Measurements from ENCODE around the gene AKAP7. TPM values are rescaled to one million over a fixed set of nuclear protein-coding genes. Genes with fewer than 3 reads are reported as not detected.

Gene AKAP7
- total RNA-seq, 4 donors from 2014 or later = 2.2 to 5.7 (median 3.1) TPM

DNA sequence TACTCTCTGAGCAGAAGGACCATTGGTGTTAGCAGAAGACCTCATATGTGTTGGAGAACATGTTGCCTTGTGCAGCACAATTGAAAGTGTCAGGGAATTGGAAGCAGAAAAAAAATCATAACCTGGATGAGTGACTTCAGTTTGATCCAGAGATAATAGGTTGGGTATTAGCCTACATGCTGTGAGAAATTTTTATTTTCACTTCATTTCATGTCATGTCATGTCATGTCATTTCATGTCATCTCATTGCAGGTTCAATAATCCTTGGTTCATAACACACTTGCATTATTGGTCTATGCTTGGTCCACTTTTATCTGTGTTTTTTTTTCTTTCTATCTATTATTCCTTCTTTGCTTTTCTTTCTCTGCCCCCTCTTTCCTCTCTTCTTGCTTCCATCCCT, 34.3 kb downstream of the AKAP7 start:
- TF ChIP-seq, protein P1, sequence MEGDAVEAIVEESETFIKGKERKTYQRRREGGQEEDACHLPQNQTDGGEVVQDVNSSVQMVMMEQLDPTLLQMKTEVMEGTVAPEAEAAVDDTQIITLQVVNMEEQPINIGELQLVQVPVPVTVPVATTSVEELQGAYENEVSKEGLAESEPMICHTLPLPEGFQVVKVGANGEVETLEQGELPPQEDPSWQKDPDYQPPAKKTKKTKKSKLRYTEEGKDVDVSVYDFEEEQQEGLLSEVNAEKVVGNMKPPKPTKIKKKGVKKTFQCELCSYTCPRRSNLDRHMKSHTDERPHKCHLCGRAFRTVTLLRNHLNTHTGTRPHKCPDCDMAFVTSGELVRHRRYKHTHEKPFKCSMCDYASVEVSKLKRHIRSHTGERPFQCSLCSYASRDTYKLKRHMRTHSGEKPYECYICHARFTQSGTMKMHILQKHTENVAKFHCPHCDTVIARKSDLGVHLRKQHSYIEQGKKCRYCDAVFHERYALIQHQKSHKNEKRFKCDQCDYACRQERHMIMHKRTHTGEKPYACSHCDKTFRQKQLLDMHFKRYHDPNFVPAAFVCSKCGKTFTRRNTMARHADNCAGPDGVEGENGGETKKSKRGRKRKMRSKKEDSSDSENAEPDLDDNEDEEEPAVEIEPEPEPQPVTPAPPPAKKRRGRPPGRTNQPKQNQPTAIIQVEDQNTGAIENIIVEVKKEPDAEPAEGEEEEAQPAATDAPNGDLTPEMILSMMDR (IDR thresholded peaks at IDR 0.05) = no peak
- TF ChIP-seq POLR2A (IDR thresholded peaks at IDR 0.05) = no peak
- intact Hi-C loops (cut with DNase I; ENCODE audit: low total_unique reads) = no loop called here
- H3K4me3 ChIP-seq (ENCODE audit: low read depth, poor library complexity, severe bottlenecking) = no peak overlapping the region
- no peak for DNase-seq (ENCODE audit: low spot score in 2 of 2)

DNA sequence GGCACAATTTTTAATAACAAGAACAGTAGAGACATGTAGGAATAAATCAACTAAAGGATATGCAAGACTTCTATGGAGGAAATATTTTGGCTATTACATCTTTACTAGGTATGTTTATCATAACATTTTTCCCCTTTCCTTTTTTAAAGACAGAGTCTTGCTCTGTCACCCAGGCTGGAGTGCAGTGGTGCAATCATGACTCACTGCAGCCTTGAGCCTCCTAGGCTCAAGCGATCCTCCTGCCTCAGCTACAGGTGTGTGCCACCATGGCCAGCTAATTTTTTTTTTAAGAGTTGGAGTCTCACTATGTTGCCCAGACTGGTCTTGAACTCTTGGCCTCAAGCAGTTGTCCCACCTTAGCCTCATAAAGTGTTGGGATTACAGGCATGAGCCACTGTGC, 37.0 kb downstream of the AKAP7 start:
- DNase-seq (ENCODE audit: low spot score in 2 of 2) = no peak
- WGBS, 2 donors = 86 to 96% methylated on average over 1 of the region's 1 CpG
- H3K4me3 ChIP-seq (ENCODE audit: low read depth, poor library complexity, severe bottlenecking) = no peak overlapping the region
- intact Hi-C loops (cut with DNase I; ENCODE audit: low total_unique reads) = no loop called here
- TF ChIP-seq, protein P1 (IDR thresholded peaks at IDR 0.05) = no peak
- no peak for TF ChIP-seq POLR2A (IDR thresholded peaks at IDR 0.05)

DNA sequence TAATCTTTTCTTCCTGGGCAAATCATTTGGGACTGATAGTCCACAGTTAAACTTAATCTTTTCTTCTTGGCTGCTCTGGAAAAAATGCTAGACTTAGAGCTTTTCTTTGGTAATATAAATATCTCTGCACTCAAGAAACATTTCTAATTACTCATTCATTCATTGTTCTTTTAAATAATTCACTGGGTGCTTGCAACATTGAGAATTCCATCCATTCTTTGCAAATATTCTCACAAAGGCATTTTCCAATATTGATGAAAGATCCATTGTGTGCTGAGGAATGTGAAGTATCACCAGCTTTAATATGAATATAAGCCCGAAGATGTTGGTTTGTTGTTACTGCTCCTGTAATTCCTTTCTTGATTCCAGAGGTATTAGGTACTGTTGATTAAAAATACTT, 38.4 kb downstream of the AKAP7 start:
- no peak for DNase-seq (ENCODE audit: low spot score in 2 of 2)
- intact Hi-C loops (cut with DNase I; ENCODE audit: low total_unique reads) = no loop called here
- TF ChIP-seq, protein P1 (IDR thresholded peaks at IDR 0.05) = no peak
- H3K4me3 ChIP-seq (ENCODE audit: low read depth, poor library complexity, severe bottlenecking) = no peak overlapping the region
- WGBS, 2 donors = 61 to 65% methylated on average over 1 of the region's 1 CpG

DNA sequence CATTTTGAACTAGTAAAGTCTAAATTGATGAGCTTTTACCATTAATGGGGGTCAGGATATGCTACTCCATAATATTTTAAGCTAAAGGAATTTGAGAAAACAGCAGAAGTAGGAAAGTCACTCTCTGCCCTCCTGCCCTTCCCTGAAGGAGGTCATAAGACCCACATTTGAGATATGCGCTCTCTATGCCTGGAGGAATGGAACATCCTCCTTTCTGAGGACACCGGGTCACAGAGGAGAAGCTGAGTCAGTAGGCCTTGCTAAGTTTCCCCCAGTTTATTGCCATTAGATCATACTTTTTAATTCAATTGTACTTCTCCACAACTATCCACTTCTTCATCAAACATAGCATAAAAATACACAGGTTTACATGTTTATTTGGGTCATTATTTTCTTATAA, 40.3 kb downstream of the AKAP7 start:
- DNase-seq (ENCODE audit: low spot score in 2 of 2) = no peak
- no peak overlapping the region for H3K4me3 ChIP-seq (ENCODE audit: low read depth, poor library complexity, severe bottlenecking)
- intact Hi-C loops (cut with DNase I; ENCODE audit: low total_unique reads) = no loop called here
- 85 to 94% methylated on average over 2 of the region's 2 CpGs for WGBS, 2 donors
- TF ChIP-seq, protein P1 (IDR thresholded peaks at IDR 0.05) = no peak
- no peak for TF ChIP-seq POLR2A (IDR thresholded peaks at IDR 0.05)

DNA sequence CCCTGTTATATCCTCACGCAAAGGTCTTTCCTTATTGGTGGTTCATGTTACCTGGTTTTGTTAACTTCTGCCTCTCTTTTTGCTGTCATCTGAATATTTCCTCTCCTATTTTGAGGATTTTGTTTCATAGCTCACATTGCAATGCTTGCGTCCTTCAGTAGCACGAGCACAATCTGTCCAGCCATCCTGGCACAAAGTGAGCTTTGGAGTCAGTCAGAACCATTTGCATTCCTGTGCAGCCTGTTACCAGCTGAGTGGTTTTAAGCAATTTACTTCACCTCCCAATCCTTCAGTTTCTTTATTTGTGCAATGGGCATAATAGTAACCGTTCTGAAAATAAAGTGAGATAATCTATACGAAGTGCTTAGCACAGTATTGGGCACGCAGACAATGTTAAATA, 42.7 kb downstream of the AKAP7 start:
- WGBS, 2 donors = 96 to 97% methylated on average over 6 of the region's 6 CpGs

DNA sequence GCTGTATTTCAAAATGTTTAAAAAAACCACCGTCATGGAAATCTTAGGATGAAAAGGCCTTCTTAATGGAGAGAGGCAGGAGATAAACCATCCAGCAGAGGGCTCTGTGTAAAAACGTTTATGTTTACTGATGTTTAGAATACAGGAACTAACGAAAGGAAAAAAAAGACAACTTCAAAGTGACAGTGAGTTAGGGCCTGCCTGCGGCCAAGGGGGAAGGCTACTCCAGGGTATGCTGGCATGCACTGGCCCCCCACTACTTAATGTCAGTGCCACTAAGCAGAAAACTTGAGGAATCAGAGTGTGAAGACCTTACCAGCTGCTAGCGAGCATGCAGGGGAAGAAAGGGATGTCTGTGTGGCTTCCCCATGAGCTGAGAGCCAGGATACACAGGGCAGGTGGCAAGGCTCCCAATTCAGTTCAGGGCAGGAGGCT, 47.7 kb downstream of the AKAP7 start:
- intact Hi-C loops (cut with DNase I; ENCODE audit: low total_unique reads) = no loop called here
- WGBS, 2 donors = 36 to 46% methylated on average over 5 of the region's 5 CpGs
- TF ChIP-seq, protein P1 (IDR thresholded peaks at IDR 0.05) = no peak
- no peak for TF ChIP-seq POLR2A (IDR thresholded peaks at IDR 0.05)

More for the DNA sequence above, 42.7 kb downstream of the AKAP7 start:
- intact Hi-C loops (cut with DNase I; ENCODE audit: low total_unique reads) = no loop called here
- no peak overlapping the region for H3K4me3 ChIP-seq (ENCODE audit: low read depth, poor library complexity, severe bottlenecking)
- TF ChIP-seq, protein P1 (IDR thresholded peaks at IDR 0.05) = no peak
- no peak for TF ChIP-seq POLR2A (IDR thresholded peaks at IDR 0.05)
- DNase-seq (ENCODE audit: low spot score in 2 of 2) = no peak

More for the DNA sequence above, 47.7 kb downstream of the AKAP7 start:
- no peak overlapping the region for H3K4me3 ChIP-seq (ENCODE audit: low read depth, poor library complexity, severe bottlenecking)
- DNase-seq (ENCODE audit: low spot score in 2 of 2) = no peak

Data from lower leg skin (tissue), 4 donors.